HG02973 (cell line): ENCODE results near the gene RMC1.

Source experiments
- ATAC-seq: cut with Tn5 transposase; IDR thresholded peaks from one replicate; pipeline ENCODE4 v1.9.1; 2021; ENCODE audit warnings: moderate library complexity; ENCODE audit not compliant: unreplicated experiment

The RMC1 gene

GRCh38 chr18:23529604-23530003 is 26.3 kb downstream of the RMC1 start:
- ATAC-seq, result no peak

- no peak for ATAC-seq
Observed at GRCh38 chr18:23530195-23530594, 26.9 kb downstream of the RMC1 start.

GRCh38 chr18:23531912-23532311 is 28.6 kb downstream of the RMC1 start:
- no peak for ATAC-seq

GRCh38 chr18:23532848-23533247 is 29.5 kb downstream of the RMC1 start:
- ATAC-seq, result no peak

GRCh38 chr18:23534276-23534675 is 31.0 kb downstream of the RMC1 start:
- no peak for ATAC-seq

- no peak for ATAC-seq
Observed at GRCh38 chr18:23536204-23536603, 32.9 kb downstream of the RMC1 start.

GRCh38 chr18:23537274-23537673 is 34.0 kb downstream of the RMC1 start:
- ATAC-seq, result no peak

GRCh38 chr18:23538001-23538400 is 34.7 kb downstream of the RMC1 start:
- ATAC-seq, result no peak

GRCh38 chr18:23538870-23539269 is 35.6 kb downstream of the RMC1 start:
- no peak for ATAC-seq

GRCh38 chr18:23539296-23539695 is 36.0 kb downstream of the RMC1 start:
- ATAC-seq, result no peak

GRCh38 chr18:23539911-23540525 is 36.7 kb downstream of the RMC1 start:
- ATAC-seq, result no peak

GRCh38 chr18:23540867-23541266 is 37.6 kb downstream of the RMC1 start:
- no peak for ATAC-seq

- no peak for ATAC-seq
Observed at GRCh38 chr18:23541349-23542093, 38.2 kb downstream of the RMC1 start.

- no peak for ATAC-seq
Observed at GRCh38 chr18:23542461-23542860, 39.1 kb downstream of the RMC1 start.

- no peak for ATAC-seq
Observed at GRCh38 chr18:23545247-23545789, 42.0 kb downstream of the RMC1 start.

- ATAC-seq, result no peak
Observed at GRCh38 chr18:23547306-23547705, 44.0 kb downstream of the RMC1 start.

- ATAC-seq, result no peak
Observed at GRCh38 chr18:23547846-23548245, 44.5 kb downstream of the RMC1 start.

GRCh38 chr18:23548275-23548674 is 45.0 kb downstream of the RMC1 start:
- no peak for ATAC-seq

GRCh38 chr18:23548719-23549118 is 45.4 kb downstream of the RMC1 start:
- no peak for ATAC-seq

- ATAC-seq, result no peak
Observed at GRCh38 chr18:23550898-23551297, 47.6 kb downstream of the RMC1 start.

- no peak for ATAC-seq
Observed at GRCh38 chr18:23551978-23552377, 48.7 kb downstream of the RMC1 start.

GRCh38 chr18:23552505-23552904 is 49.2 kb downstream of the RMC1 start:
- no peak for ATAC-seq
